NCI-H2196 treated with DMSO at 0.1 percent for 48 hours (cell line): Measurements from ENCODE around the gene CEP126.

Source experiments
- DNase-seq: peaks from one replicate; lab custom pipeline; 2025; ENCODE audit not compliant: unreplicated experiment; lab: John Stamatoyannopoulos, UW

Gene CEP126

DNA sequence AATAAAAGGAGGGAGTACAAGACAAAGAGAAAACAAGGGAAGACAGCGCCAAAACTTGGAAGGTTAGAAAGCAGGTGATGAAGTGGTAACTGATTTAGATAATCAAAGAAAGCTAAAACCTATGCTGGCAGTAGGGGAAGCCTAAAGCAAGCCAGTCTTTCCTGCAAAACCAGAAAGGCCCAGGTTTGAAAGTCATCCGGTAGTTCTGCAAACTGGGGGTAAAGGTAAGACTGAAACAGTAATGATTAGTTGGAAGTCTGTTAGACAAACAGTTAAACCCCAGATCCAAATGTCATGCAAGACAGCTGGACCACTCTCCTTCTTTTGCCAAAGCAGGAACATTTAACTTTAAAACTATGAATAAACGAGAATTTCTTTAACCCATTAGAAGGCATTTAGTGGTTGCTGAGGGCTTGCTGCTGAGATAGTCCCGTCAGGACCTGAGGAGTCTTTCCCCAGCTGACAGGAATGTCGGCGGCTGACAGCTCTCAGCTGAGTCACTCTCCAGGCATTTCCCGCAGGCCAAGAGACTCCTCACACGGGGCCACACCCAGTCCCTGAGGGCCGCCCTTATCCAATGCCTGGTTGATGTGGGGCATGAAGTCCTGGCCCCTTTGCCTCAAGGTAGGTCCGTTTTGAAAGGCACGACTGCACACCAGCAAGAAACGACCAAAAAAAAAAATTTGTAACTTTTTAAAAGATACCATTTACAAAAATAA is 96.1 kb downstream of the CEP126 start:
- DNase-seq = no peak

GRCh38 chr11:102012946-102013345 is 98.1 kb downstream of the CEP126 start:
- DNase-seq = no peak

DNA sequence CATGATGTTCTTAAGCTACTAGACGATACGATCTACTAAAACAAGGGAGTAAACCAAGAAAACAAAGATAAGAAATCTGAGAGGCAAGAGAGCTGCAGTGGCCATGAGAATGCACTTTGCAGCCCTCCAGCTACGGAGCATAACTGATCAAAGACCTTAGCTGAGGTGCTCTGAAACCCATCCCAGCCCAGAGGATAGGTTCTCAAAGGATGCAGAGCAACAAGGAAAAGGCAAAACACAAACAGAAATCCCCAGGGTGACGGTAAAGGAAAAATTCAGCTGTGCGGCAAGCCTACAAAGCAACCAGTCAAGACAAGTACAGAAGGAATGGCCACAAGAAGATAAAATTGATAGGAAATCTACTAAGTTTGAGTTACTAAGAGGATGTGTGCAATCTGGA is 99.9 kb downstream of the CEP126 start:
- no peak for DNase-seq

GRCh38 chr11:102017026-102017425 is 102.2 kb downstream of the CEP126 start:
- no peak for DNase-seq

DNA sequence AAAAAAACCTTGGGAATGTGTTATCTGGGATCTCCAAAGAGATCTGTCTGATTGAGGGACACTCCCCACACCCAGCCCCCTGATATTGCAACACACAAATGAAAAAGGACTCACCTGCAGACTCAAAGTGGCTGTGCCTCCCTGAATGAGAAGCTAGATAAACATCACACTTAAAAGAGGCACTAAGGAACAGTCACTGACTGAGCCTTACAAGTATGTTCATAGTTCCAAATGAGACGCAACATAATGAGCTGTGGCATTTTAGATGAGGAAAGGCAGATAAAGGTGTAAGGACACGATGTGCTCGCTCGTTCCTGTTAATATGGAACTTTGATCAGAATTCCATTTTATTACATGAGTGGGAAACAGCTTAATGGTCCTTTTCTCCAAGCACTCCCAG is 111.4 kb downstream of the CEP126 start:
- no peak for DNase-seq

- DNase-seq = no peak
These were observed 112.1 kb downstream of the CEP126 start for GRCh38 chr11:102026959-102027358.

DNA sequence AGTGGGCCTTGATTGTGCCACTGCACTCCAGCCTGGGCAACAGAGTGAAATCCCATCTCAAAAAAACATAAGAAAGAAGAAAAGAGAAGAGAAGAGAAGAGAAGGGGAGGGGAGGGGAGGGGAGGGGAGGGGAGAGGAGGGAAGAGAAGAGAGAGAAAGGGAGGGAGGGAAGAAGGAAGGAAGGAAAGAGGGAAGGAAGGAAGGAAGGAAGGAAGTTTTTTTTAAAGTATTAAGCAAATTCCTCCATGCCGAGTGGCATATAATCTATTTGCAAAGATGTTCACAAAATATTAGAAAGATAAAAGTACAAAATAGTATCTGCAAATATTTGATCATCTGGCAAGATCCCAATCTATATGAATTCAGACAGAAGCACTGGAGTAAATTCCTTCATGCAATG is 121.9 kb downstream of the CEP126 start:
- DNase-seq = no peak

- DNase-seq = no peak
These were observed 132.0 kb downstream of the CEP126 start for GRCh38 chr11:102046841-102047240.

DNA sequence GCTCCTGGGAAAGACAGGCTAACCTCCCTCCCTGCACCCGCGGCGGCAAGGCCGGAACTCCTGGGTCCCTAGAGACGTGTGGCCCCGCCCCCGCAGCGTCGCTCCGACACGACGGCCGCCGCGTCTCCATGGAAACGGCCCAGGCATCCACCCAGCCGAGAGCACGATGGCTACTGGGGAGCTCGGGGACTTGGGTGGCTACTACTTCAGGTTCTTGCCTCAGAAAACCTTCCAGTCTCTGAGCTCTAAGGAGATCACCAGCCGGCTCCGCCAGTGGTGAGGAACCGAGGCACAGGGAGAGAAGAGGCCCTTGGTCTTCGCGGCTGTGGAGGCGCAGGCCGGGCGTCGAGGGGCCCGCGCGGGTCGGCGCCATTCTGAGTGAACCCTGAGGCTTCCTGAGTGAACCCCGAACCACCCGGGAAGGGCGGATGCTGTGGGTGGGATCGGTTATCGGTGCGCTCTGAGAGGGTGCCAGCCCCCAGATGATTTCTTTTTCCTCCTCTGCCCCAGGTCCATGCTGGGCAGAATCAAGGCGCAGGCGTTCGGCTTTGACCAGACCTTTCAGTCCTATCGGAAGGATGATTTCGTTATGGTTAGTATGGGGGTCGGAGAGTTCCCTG is 132.6 kb downstream of the CEP126 start, which contains the start of gene CFAP300:
Gene CFAP300 (plus strand): TSS at position 133 of the 620 bp plus-strand sequence. CDS start 34 bp downstream, at position 167.
- DNase-seq = no peak
